Neural progenitor cell (in vitro differentiated cells): Measurements from ENCODE around the gene THAP4. TPM values are rescaled to one million over a fixed set of nuclear protein-coding genes. Genes with fewer than 3 reads are reported as not detected.

ENCODE experiments used
- DNase-seq: peaks from one replicate; pipeline ENCODE4 v3.0.0-alpha.2; 2016; ENCODE audit warnings: low spot score
- H2AFZ ChIP-seq: fragments of 200-600 bp; sonication (generic); replicated peaks from 2 replicates; pipeline ENCODE4 v1.6.1; 2016; ENCODE audit warnings: antibody characterized with exemption
- H3F3A ChIP-seq: fragments of 200-600 bp; sonication (generic); 2 replicates; pipeline ENCODE4 v1.6.1; 2016; ENCODE audit warnings: antibody characterized with exemption, low read depth
- H3K27ac ChIP-seq: fragments of 200-600 bp; sonication (generic); 2 replicates; pipeline ENCODE4 v1.5.1; 2016; ENCODE audit warnings: mild to moderate bottlenecking
- H3K27me3 ChIP-seq: fragments of 200-600 bp; sonication (generic); 2 replicates; pipeline ENCODE4 v1.6.1; 2016; ENCODE audit warnings: mild to moderate bottlenecking, moderate library complexity
- H3K36me3 ChIP-seq: fragments of 200-600 bp; sonication (generic); 2 replicates; pipeline ENCODE4 v1.5.1; 2016
- H3K4me1 ChIP-seq: fragments of 200-600 bp; sonication (generic); 2 replicates; pipeline ENCODE4 v1.6.1; 2016; ENCODE audit warnings: mixed run types
- H3K4me2 ChIP-seq: fragments of 200-600 bp; sonication (generic); 2 replicates; pipeline ENCODE4 v1.6.1; 2016
- H3K4me3 ChIP-seq: fragments of 200-600 bp; sonication (generic); 2 replicates; pipeline ENCODE4 v1.5.1; 2016
- H3K79me2 ChIP-seq: fragments of 200-600 bp; sonication (generic); 2 replicates; pipeline ENCODE4 v1.6.1; 2016; ENCODE audit warnings: low read depth
- H3K9ac ChIP-seq: fragments of 200-600 bp; sonication (generic); 2 replicates; pipeline ENCODE4 v1.6.1; 2016
- H3K9me3 ChIP-seq: fragments of 200-600 bp; sonication (generic); 2 replicates; pipeline ENCODE4 v1.5.1; 2016; ENCODE audit warnings: low read depth
- H4K20me1 ChIP-seq: fragments of 200-600 bp; sonication (generic); 2 replicates; pipeline ENCODE4 v1.6.1; 2016; ENCODE audit warnings: low read depth
- H3K27ac Mint-ChIP-seq: 3 replicates; pipeline ENCODE4 v1.8.0; 2021; ENCODE audit warnings: mixed read lengths
- H3K27me3 Mint-ChIP-seq: 2 replicates; pipeline ENCODE4 v1.8.0; 2022; ENCODE audit warnings: low read depth, mild to moderate bottlenecking, inconsistent platforms, moderate library complexity, mixed read lengths; ENCODE audit not compliant: insufficient read depth
- H3K36me3 Mint-ChIP-seq: 3 replicates; pipeline ENCODE4 v1.8.0; 2021; ENCODE audit warnings: mixed read lengths
- H3K4me1 Mint-ChIP-seq: 3 replicates; pipeline ENCODE4 v1.8.0; 2021; ENCODE audit warnings: mixed read lengths
- H3K4me3 Mint-ChIP-seq: 3 replicates; pipeline ENCODE4 v1.8.0; 2021; ENCODE audit warnings: mild to moderate bottlenecking, moderate library complexity, mixed read lengths
- H3K9me3 Mint-ChIP-seq: 3 replicates; pipeline ENCODE4 v1.8.0; 2020; ENCODE audit warnings: mixed read lengths
- EZH2 ChIP-seq: fragments of 200-600 bp; sonication (generic); IDR thresholded peaks from 2 replicates; pipeline ENCODE4 v1.6.1; 2017; ENCODE audit warnings: antibody characterized with exemption, mild to moderate bottlenecking, moderate library complexity
- EZH2phosphoT487 ChIP-seq: fragments of 200-600 bp; sonication (generic); IDR thresholded peaks from 2 replicates; pipeline ENCODE4 v1.6.1; 2017; ENCODE audit warnings: antibody characterized with exemption
- total RNA-seq: library from RNA; depleted of rRNA; stranded (reverse); fragments of >200 nt; gene quantifications from 2 replicates; pipeline ENCODE4 v1.2.3, GENCODE V29; 2015; ENCODE audit warnings: low replicate concordance
- TF ChIP-seq, protein P1 (sequence below): fragments of 200-600 bp; sonication (generic); IDR thresholded peaks from 2 replicates; pipeline ENCODE4 v1.5.1; 2017; ENCODE audit warnings: antibody characterized with exemption, mild to moderate bottlenecking

THAP4 gene
- total RNA-seq, 1 donor from 2014 or later, result 25.6 TPM

DNA sequence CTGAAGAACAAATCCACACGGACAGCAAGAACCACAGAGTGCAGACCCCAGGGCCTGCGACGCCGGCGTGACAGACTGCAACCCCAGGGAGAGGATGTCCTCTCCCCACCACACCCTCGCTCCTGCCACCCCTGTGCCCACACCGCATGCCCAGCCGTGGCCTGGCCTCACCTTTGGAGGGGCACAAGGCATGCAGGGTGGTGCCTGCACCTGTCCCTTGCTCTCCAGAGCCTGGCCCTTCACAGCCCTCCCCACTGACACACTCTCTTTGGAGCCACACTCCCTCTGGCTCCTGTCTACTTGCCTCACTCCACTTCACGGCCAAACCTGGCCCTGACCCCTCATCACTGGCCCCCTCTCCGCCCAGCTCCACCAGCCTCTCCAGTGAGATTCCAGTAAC is 9.3 kb downstream of the THAP4 start:
- no peak overlapping the region for H3K27ac Mint-ChIP-seq
- no peak overlapping the region for H3K9ac ChIP-seq

DNA sequence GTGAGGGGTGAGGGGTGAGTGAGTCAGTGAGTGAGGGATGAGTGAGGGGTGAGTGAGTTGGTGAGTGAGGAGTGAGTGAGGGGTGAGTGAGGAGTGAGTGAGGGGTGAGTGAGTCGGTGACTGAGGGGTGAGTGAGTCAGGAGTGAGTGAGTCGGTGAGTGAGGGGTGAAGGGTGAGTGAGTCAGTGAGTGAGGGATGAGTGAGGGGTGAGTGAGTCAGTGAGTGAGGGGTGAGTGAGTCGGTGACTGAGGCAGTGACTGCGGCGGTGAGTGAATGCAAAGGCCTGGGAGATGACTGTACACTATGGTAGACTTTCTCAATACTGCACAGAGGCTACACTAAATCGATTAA is 16.6 kb downstream of the THAP4 start:
- H3K27me3 Mint-ChIP-seq, result peaks cover 5% of the 10 kb centered on the region
- Histone ChIP-seq H3K4me3 (no peak overlapping the region), H3K27ac (no peak overlapping the region), H3K9ac (no peak overlapping the region), H3K79me2 (peaks cover 49% of the 10 kb centered on the region), H3K4me2 (no peak overlapping the region), H3K36me3 (no peaks in the 10 kb centered on the region), H3F3A (no peaks in the 10 kb centered on the region), H2AFZ (no peak overlapping the region), H3K9me3 (no peaks in the 10 kb centered on the region), H3K4me1 (peaks cover 5% of the 10 kb centered on the region), H4K20me1 (no peaks in the 10 kb centered on the region), H3K27me3 (no peaks in the 10 kb centered on the region)
- H3K36me3 Mint-ChIP-seq, result peaks cover 13% of the 10 kb centered on the region
- H3K27ac Mint-ChIP-seq, result no peak overlapping the region
- DNase-seq, result no peak
- peaks cover 6% of the 10 kb centered on the region for H3K4me1 Mint-ChIP-seq
- H3K9me3 Mint-ChIP-seq, result peaks cover 2% of the 10 kb centered on the region
- no peak overlapping the region for H3K4me3 Mint-ChIP-seq
- TF ChIP-seq EZH2phosphoT487, result no peak
- TF ChIP-seq EZH2, result no peak
- TF ChIP-seq, protein P1, sequence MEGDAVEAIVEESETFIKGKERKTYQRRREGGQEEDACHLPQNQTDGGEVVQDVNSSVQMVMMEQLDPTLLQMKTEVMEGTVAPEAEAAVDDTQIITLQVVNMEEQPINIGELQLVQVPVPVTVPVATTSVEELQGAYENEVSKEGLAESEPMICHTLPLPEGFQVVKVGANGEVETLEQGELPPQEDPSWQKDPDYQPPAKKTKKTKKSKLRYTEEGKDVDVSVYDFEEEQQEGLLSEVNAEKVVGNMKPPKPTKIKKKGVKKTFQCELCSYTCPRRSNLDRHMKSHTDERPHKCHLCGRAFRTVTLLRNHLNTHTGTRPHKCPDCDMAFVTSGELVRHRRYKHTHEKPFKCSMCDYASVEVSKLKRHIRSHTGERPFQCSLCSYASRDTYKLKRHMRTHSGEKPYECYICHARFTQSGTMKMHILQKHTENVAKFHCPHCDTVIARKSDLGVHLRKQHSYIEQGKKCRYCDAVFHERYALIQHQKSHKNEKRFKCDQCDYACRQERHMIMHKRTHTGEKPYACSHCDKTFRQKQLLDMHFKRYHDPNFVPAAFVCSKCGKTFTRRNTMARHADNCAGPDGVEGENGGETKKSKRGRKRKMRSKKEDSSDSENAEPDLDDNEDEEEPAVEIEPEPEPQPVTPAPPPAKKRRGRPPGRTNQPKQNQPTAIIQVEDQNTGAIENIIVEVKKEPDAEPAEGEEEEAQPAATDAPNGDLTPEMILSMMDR, result no peak

More for the DNA sequence above, 9.3 kb downstream of the THAP4 start:
- peaks cover 14% of the 10 kb centered on the region for H4K20me1 ChIP-seq
- H3K4me3 Mint-ChIP-seq, result no peak overlapping the region
- DNase-seq, result no peak
- no peak overlapping the region for H3K4me3 ChIP-seq
- H3K27ac ChIP-seq, result no peak overlapping the region
- no peak overlapping the region for H3K4me2 ChIP-seq
- H3K36me3 Mint-ChIP-seq, result peaks cover 23% of the 10 kb centered on the region
- H3K9me3 Mint-ChIP-seq, result no peaks in the 10 kb centered on the region
- no peaks in the 10 kb centered on the region for H3F3A ChIP-seq
- peaks cover 51% of the 10 kb centered on the region for H3K79me2 ChIP-seq
- H3K4me1 Mint-ChIP-seq, result peaks cover 6% of the 10 kb centered on the region
- H2AFZ ChIP-seq, result no peak overlapping the region
- no peak for TF ChIP-seq EZH2phosphoT487
- TF ChIP-seq EZH2, result no peak
- TF ChIP-seq, protein P1, result no peak
- no peaks in the 10 kb centered on the region for H3K27me3 Mint-ChIP-seq
- no peaks in the 10 kb centered on the region for H3K9me3 ChIP-seq
- no peaks in the 10 kb centered on the region for H3K4me1 ChIP-seq
- H3K36me3 ChIP-seq, result no peaks in the 10 kb centered on the region
- no peaks in the 10 kb centered on the region for H3K27me3 ChIP-seq

DNA sequence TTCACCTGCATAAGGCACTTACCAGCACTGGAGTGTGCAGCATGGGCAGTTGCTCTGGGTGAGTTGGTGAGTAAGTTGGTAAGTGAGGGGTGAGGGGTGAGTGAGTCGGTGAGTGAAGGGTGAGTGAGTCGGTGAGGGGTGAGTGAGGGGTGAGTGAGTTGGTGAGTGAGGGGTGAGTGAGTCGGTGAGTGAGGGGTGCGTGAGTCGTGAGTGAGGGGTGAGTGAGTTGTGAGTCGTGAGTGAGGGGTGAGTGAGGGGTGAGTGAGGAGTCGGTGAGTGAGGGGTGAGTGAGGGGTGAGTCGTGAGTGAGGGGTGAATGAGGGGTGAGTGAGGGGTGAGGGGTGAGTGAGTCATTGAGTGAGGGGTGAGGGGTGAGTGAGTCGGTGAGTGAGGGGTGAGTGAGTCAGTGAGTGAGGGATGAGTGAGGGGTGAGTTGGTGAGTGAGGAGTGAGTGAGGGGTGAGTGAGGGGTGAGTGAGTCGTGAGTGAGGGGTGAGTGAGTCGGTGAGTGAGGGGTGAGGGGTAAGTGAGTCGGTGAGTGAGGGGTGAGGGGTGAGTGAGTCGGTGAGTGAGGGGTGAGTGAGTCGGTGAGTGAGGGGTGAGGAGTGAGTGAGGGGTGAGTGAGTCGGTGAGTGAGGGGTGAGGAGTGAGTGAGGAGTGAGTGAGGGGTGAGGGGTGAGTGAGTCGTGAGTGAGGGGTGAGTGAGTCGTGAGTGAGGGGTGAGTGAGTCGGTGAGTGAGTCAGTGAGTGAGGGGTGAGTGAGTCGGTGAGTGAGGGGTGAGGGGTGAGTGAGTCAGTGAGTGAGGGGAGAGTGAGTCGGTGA is 17.1 kb downstream of the THAP4 start:
- no peaks in the 10 kb centered on the region for H3K27me3 ChIP-seq
- H3K9ac ChIP-seq, result no peak overlapping the region
- H3K4me3 Mint-ChIP-seq, result no peak overlapping the region
- no peak overlapping the region for H3K27ac Mint-ChIP-seq
- H3F3A ChIP-seq, result no peaks in the 10 kb centered on the region
- peaks cover 49% of the 10 kb centered on the region for H3K79me2 ChIP-seq
- H3K4me3 ChIP-seq, result no peak overlapping the region
- no peak overlapping the region for H3K27ac ChIP-seq
- peaks cover 6% of the 10 kb centered on the region for H3K4me1 Mint-ChIP-seq
- H3K4me2 ChIP-seq, result no peak overlapping the region
- peaks cover 13% of the 10 kb centered on the region for H3K36me3 Mint-ChIP-seq
- H3K4me1 ChIP-seq, result peaks cover 5% of the 10 kb centered on the region
- no peaks in the 10 kb centered on the region for H3K9me3 ChIP-seq
- H2AFZ ChIP-seq, result no peak overlapping the region
- peaks cover 5% of the 10 kb centered on the region for H3K27me3 Mint-ChIP-seq
- H3K9me3 Mint-ChIP-seq, result peaks cover 2% of the 10 kb centered on the region
- TF ChIP-seq, protein P1, result no peak
- no peak for TF ChIP-seq EZH2
- no peak for TF ChIP-seq EZH2phosphoT487
- H4K20me1 ChIP-seq, result no peaks in the 10 kb centered on the region
- H3K36me3 ChIP-seq, result no peaks in the 10 kb centered on the region
- no peak for DNase-seq
